GM12878 (cell line): ENCODE measurements around the gene FUT8. TPM values are rescaled to one million over a fixed set of nuclear protein-coding genes. Genes with fewer than 3 reads are reported as not detected.

Experiments
- ATAC-seq: fragments of 200-7000 bp; cut with Tn5 transposase; 3 replicates; pipeline ENCODE4 v1.9.1; 2020; ENCODE audit warnings: mild to moderate bottlenecking, moderate library complexity
- BruUV-seq: library from RNA; stranded (reverse); fragments of 400-500 nt; replicated peaks from 2 replicates; lab custom pipeline; 2021; lab: Mats Ljungman, UMichigan
- CTCF ChIA-PET: fragments of 300-600 bp; sonication (Branson Sonifier 250); formaldehyde crosslinking; extraction: SDS; loops from one replicate; lab custom pipeline; 2021; ENCODE audit warnings: inconsistent platforms; lab: Yijun Ruan, JAX
- POLR2A ChIA-PET: fragments of 350-600 bp; formaldehyde crosslinking; extraction: SDS; loops from one replicate; lab custom pipeline; 2021; ENCODE audit warnings: inconsistent platforms; lab: Charles Lee
- RAD21 ChIA-PET: fragments of 300-600 bp; sonication (Branson Sonifier 250); formaldehyde crosslinking; loops from one replicate; lab custom pipeline; 2023; ENCODE audit warnings: antibody characterized with exemption; ENCODE audit not compliant: unreplicated experiment; lab: Charles Lee
- SMC1A ChIA-PET: fragments of 300-600 bp; sonication (Branson Sonifier 250); formaldehyde crosslinking; loops from one replicate; lab custom pipeline; 2023; ENCODE audit not compliant: unreplicated experiment, uncharacterized antibody; lab: Charles Lee
- DNase-seq: peaks from one replicate; pipeline ENCODE4 v3.0.0-alpha.2; 2011; ENCODE audit warnings: low read depth, low spot score
- FAIRE-seq: peaks from 3 replicates; lab custom pipeline; 2011; peaks lifted over from hg19 to GRCh38; lab: Jason Lieb, UNC
- H2AFZ ChIP-seq: 2 replicates; pipeline ENCODE4 v1.6.0; 2011; ENCODE audit warnings: low read depth, low read length, control low read depth; ENCODE audit not compliant: control insufficient read depth
- H3K27ac ChIP-seq: 2 replicates; pipeline ENCODE4 v1.5.1; 2011; ENCODE audit warnings: control low read depth; ENCODE audit not compliant: control insufficient read depth, insufficient read depth
- H3K27me3 ChIP-seq, 2 experiments: replicated peaks in 1 of 2; 2 replicates each; pipeline versions ENCODE4 v1.6.0 to v1.6.1; 2011; ENCODE audit warnings: low read length in 1 of 2; ENCODE audit not compliant: control insufficient read depth in 2 of 2, insufficient read depth in 2 of 2
- H3K36me3 ChIP-seq, 2 experiments: 2 replicates each; pipeline ENCODE4 v1.5.1; 2011; ENCODE audit warnings: low read length in 1 of 2; ENCODE audit not compliant: control insufficient read depth in 2 of 2, insufficient read depth in 2 of 2
- H3K4me1 ChIP-seq: 2 replicates; pipeline ENCODE4 v1.6.1; 2011; ENCODE audit warnings: mild to moderate bottlenecking, low read length, moderate library complexity, mixed read lengths; ENCODE audit not compliant: control insufficient read depth, insufficient read depth
- H3K4me2 ChIP-seq: 2 replicates; pipeline ENCODE4 v1.6.0; 2011; ENCODE audit warnings: control low read depth; ENCODE audit not compliant: control insufficient read depth, insufficient read depth
- H3K4me3 ChIP-seq: fragments of 200-600 bp; sonication (generic); 2 replicates; pipeline ENCODE4 v1.5.1; 2016
- H3K79me2 ChIP-seq: 2 replicates; pipeline ENCODE4 v1.6.0; 2011; ENCODE audit warnings: low read length; ENCODE audit not compliant: control insufficient read depth, insufficient read depth
- H3K9ac ChIP-seq: 2 replicates; pipeline ENCODE4 v1.8.0; 2011; ENCODE audit warnings: low read length, control low read depth, mixed read lengths; ENCODE audit not compliant: control insufficient read depth, insufficient read depth
- H3K9me3 ChIP-seq: replicated peaks from 3 replicates; pipeline ENCODE4 v1.5.1; 2011; ENCODE audit warnings: mild to moderate bottlenecking, low read length; ENCODE audit not compliant: control insufficient read depth, insufficient read depth
- H4K20me1 ChIP-seq: 2 replicates; pipeline ENCODE4 v1.6.0; 2011; ENCODE audit not compliant: control insufficient read depth, insufficient read depth
- CBX5 ChIP-seq: sonication (generic); IDR thresholded peaks from 2 replicates; pipeline ENCODE4 v1.6.1; 2016; ENCODE audit warnings: low read depth, moderate library complexity, mild to moderate bottlenecking, inconsistent platforms
- CREM ChIP-seq: IDR thresholded peaks from 2 replicates; pipeline ENCODE4 v1.6.1; 2014; ENCODE audit warnings: antibody characterized with exemption, low read depth
- DPF2 ChIP-seq: fragments of 450-650 bp; IDR thresholded peaks from 2 replicates; pipeline ENCODE4 v1.6.1; 2017; ENCODE audit warnings: mild to moderate bottlenecking
- EED ChIP-seq: sonication (generic); IDR thresholded peaks from 2 replicates; pipeline ENCODE4 v1.6.1; 2016; ENCODE audit warnings: antibody characterized with exemption, low read depth
- FOXM1 ChIP-seq: IDR thresholded peaks from 2 replicates; pipeline ENCODE4 v1.6.1; 2012; ENCODE audit warnings: low read depth, mild to moderate bottlenecking, inconsistent platforms, low read length, moderate library complexity
- HDAC6 ChIP-seq: fragments of 200-600 bp; sonication (generic); IDR thresholded peaks from one replicate; pipeline ENCODE4 v1.8.0; 2017; ENCODE audit warnings: antibody characterized with exemption; ENCODE audit not compliant: unreplicated experiment
- JUNB ChIP-seq: IDR thresholded peaks from 2 replicates; pipeline ENCODE4 v1.6.1; 2016; ENCODE audit warnings: antibody characterized with exemption, mild to moderate bottlenecking
- NFIC ChIP-seq: IDR thresholded peaks from 2 replicates; pipeline ENCODE4 v1.6.1; 2012; ENCODE audit warnings: low read depth, mild to moderate bottlenecking, inconsistent platforms, low read length, moderate library complexity
- POLR2A ChIP-seq: IDR thresholded peaks from 2 replicates; pipeline ENCODE4 v1.6.1; 2011; ENCODE audit warnings: low read depth, mild to moderate bottlenecking, low read length
- RUNX3 ChIP-seq: IDR thresholded peaks from 2 replicates; pipeline ENCODE4 v1.6.1; 2012; ENCODE audit warnings: low read length, inconsistent platforms
- SIX5 ChIP-seq: IDR thresholded peaks from 2 replicates; pipeline ENCODE4 v1.6.1; 2011; ENCODE audit warnings: mild to moderate bottlenecking, low read depth, low read length, moderate library complexity; ENCODE audit not compliant: severe bottlenecking
- SRF ChIP-seq, 2 experiments: IDR thresholded peaks; 2 replicates each; pipeline ENCODE4 v1.6.1; 2011; ENCODE audit warnings: low read depth in 2 of 2, low read length in 2 of 2, mild to moderate bottlenecking in 1 of 2, moderate library complexity in 1 of 2
- TAF1 ChIP-seq: IDR thresholded peaks from 2 replicates; pipeline ENCODE4 v1.6.1; 2011; ENCODE audit warnings: mild to moderate bottlenecking, low read depth, low read length, borderline replicate concordance
- ZNF274 ChIP-seq: IDR thresholded peaks from one replicate; pipeline ENCODE4 v1.8.0; 2011; ENCODE audit not compliant: insufficient read length, insufficient read depth
- ZNF384 ChIP-seq: IDR thresholded peaks from 2 replicates; pipeline ENCODE4 v1.6.1; 2012; ENCODE audit warnings: low read depth, mild to moderate bottlenecking, low read length, improper control_type of control experiment, borderline replicate concordance
- WGBS: methylation state at CpG from one replicate; pipeline ENCODE4 v1.1.6; 2016; ENCODE audit warnings: low lambda C conversion rate; ENCODE audit not compliant: insufficient replicate concordance, insufficient coverage; ENCODE audit errors: missing lambda C conversion rate; 5-methylcytosine and 5-hydroxymethylcytosine counted together
- in situ Hi-C: fragments of 300-500 bp; cut with MboI; formaldehyde crosslinking; loops from 9 replicates; pipeline ENCODE4 v1.14.3; 2018; ENCODE audit warnings: mixed read lengths
- intact Hi-C: fragments of 100-400 bp; cut with micrococcal nuclease; formaldehyde crosslinking; loops from one replicate; pipeline ENCODE4 v1.14.2; 2022; ENCODE audit not compliant: unreplicated experiment
- polyA plus RNA-seq, 11 experiments: library from polyadenylated mRNA; depleted of rRNA in 4 of 11; unstranded in 6 of 11; stranded (reverse) in 5 of 11; fragments of >200 nt; fragmentation: Nextera tagmentation in 4 of 11; fragmentation: Illumina TruSeq in 1 of 11; extraction: Ambion mirVana in 4 of 11; extraction: Trizol in 1 of 11; gene quantifications; 1 replicate in 1 of 11; 2 replicates in 10 of 11; pipeline versions ENCODE4 v1.2.1 to v1.2.3, GENCODE V29; 2011 to 2016; ENCODE audit warnings: inconsistent platforms in 2 of 11, missing spikeins in 2 of 11, low read depth in 1 of 11
- total RNA-seq, 4 experiments: library from RNA; depleted of rRNA in 3 of 4; stranded (reverse); fragments of >200 nt in 3 of 4; fragmentation: Illumina TruSeq in 1 of 4; extraction: Trizol in 1 of 4; gene quantifications; 2 replicates each; pipeline versions ENCODE4 v1.2.1 to v1.2.3, GENCODE V29; 2013 to 2021
- TF ChIP-seq, protein P1 (sequence below): IDR thresholded peaks from 2 replicates; pipeline ENCODE4 v1.6.1; 2011; ENCODE audit warnings: low read depth, mild to moderate bottlenecking, low read length, moderate library complexity, borderline replicate concordance; ENCODE audit errors: extremely low read depth
- TF ChIP-seq, protein P2 (sequence below): fragments of 450-650 bp; formaldehyde crosslinking; IDR thresholded peaks from 2 replicates; pipeline ENCODE4 v1.4.0; 2022; ENCODE audit warnings: mild to moderate bottlenecking, moderate library complexity
- TF ChIP-seq, protein P3 (sequence below): fragments of 450-650 bp; IDR thresholded peaks from 2 replicates; pipeline ENCODE4 v1.6.1; 2017; ENCODE audit warnings: mild to moderate bottlenecking, moderate library complexity

FUT8 gene
- total and polyA plus RNA-seq, 10 of the 15 experiments (the other 5 are each of a cell fraction or from before 2014, with no cell fraction given), result 21.3 to 106 (median 66.3) TPM

DNA sequence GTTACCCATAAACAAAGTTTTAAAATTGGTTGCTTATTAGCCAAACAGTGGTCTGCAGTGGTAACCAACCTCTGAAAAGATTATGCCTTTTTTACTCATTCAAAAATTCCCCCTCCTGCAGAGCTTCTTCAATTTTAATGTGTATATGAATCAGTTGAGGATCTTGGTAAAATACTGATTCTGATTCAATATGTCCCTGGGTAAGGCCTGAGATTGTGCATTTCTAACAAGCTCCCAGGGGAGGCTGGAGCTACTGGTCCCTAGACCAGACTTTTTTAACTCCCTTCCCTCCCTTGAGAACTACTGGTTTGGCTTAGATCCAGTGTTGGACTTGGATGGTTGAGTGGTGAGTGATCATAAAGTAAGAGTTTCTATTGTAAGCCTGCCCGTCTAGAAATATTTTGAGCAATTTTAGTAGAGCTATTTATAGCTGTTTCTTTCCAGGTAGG is 90.2 kb downstream of the FUT8 start:
- H3K4me2 ChIP-seq, result 0 out of 2 replicates have a peak overlapping the region, but pooled peaks have one; percentile 34
- WGBS, result 4% methylated on average over 1 of the region's 1 CpG
- peaks cover 72% of the 10 kb centered on the region for H3K79me2 ChIP-seq
- H3K4me1 ChIP-seq, result peaks cover 21% of the 10 kb centered on the region; the same call in 1 of the 2 replicates
- POLR2A ChIA-PET, result interaction anchor here (0.6 to 1.7 kb wide), 4 partner anchors 10 to 135 kb away, joined by 3 to 6 read pairs (median 4); no protein-coding TSS in a partner anchor
- H3K27ac ChIP-seq, result peak overlapping the region; percentile 65
- H2AFZ ChIP-seq, result no peak overlapping the region
- CTCF ChIA-PET, result interaction anchor here (1.0 to 8.1 kb wide), 7 partner anchors 13 to 322 kb away, joined by 3 to 106 read pairs (median 9); no protein-coding TSS in a partner anchor
- no peaks in the 10 kb centered on the region for H3K36me3 ChIP-seq
- H3K4me3 ChIP-seq, result no peak overlapping the region
- no peak overlapping the region for H3K9ac ChIP-seq
- SMC1A ChIA-PET, result interaction anchor here (1.0 to 7.5 kb wide), 13 partner anchors 11 to 86 kb away, joined by 3 to 85 read pairs (median 6); partner anchors contain the start of gene FUT8
- no TSS peak for BruUV-seq
- RAD21 ChIA-PET, result interaction anchor here (0.9 to 6.2 kb wide), 11 partner anchors 15 to 296 kb away, joined by 3 to 82 read pairs (median 5); no protein-coding TSS in a partner anchor
- intact Hi-C loops, result loop anchor here (2.0 to 5.0 kb wide), 2 partner anchors 40 to 88 kb away; no protein-coding TSS in a partner anchor
- in situ Hi-C loops, result no loop called here
- peak; percentile 79 for ATAC-seq
- H4K20me1 ChIP-seq, result 0 out of 2 replicates have a peak, but pooled peaks cover 2% of the 10 kb centered on the region
- no peaks in the 10 kb centered on the region; the same call in 2 of the 3 replicates for H3K9me3 ChIP-seq
- peak; percentile 62 for DNase-seq
- H3K27me3 ChIP-seq, result no peaks in the 10 kb centered on the region
- peak; percentile 27 for FAIRE-seq
- no peak for TF ChIP-seq TAF1
- no peak for TF ChIP-seq ZNF274
- TF ChIP-seq SRF (IDR thresholded peaks at IDR 0.05; ENCODE audit: low read depth in 2 of 2, low read length in 2 of 2), result no peak
- peak; percentile 30; the same call in 1 of the 2 replicates for TF ChIP-seq FOXM1
- TF ChIP-seq SIX5, result no peak
- TF ChIP-seq, protein P1, sequence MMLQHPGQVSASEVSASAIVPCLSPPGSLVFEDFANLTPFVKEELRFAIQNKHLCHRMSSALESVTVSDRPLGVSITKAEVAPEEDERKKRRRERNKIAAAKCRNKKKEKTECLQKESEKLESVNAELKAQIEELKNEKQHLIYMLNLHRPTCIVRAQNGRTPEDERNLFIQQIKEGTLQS, result no peak
- no peak for TF ChIP-seq CBX5
- no peak for TF ChIP-seq ZNF384
- TF ChIP-seq POLR2A, result no peak
- peak; percentile 82 for TF ChIP-seq DPF2
- peak; percentile 71; the same call in 1 of the 2 replicates for TF ChIP-seq NFIC
- peak; percentile 44; the same call in 1 of the 2 replicates for TF ChIP-seq CREM
- TF ChIP-seq HDAC6, result no peak
- TF ChIP-seq EED, result peak; percentile 66
- TF ChIP-seq JUNB, result peak; percentile 89
- peak; percentile 74; the same call in 1 of the 2 replicates for TF ChIP-seq RUNX3
- TF ChIP-seq, protein P2, sequence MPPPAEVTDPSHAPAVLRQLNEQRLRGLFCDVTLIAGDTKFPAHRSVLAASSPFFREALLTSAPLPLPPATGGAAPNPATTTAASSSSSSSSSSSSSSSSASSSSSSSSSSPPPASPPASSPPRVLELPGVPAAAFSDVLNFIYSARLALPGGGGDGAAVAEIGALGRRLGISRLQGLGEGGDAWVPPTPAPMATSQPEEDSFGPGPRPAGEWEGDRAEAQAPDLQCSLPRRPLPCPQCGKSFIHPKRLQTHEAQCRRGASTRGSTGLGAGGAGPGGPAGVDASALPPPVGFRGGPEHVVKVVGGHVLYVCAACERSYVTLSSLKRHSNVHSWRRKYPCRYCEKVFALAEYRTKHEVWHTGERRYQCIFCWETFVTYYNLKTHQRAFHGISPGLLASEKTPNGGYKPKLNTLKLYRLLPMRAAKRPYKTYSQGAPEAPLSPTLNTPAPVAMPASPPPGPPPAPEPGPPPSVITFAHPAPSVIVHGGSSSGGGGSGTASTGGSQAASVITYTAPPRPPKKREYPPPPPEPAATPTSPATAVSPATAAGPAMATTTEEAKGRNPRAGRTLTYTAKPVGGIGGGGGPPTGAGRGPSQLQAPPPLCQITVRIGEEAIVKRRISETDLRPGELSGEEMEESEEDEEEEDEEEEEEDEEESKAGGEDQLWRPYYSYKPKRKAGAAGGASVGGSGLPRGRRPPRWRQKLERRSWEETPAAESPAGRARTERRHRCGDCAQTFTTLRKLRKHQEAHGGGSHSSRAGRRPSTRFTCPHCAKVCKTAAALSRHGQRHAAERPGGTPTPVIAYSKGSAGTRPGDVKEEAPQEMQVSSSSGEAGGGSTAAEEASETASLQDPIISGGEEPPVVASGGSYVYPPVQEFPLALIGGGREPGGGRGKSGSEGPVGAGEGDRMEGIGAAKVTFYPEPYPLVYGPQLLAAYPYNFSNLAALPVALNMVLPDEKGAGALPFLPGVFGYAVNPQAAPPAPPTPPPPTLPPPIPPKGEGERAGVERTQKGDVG (CRISPR knock-in tag), result no peak
- TF ChIP-seq, protein P3, sequence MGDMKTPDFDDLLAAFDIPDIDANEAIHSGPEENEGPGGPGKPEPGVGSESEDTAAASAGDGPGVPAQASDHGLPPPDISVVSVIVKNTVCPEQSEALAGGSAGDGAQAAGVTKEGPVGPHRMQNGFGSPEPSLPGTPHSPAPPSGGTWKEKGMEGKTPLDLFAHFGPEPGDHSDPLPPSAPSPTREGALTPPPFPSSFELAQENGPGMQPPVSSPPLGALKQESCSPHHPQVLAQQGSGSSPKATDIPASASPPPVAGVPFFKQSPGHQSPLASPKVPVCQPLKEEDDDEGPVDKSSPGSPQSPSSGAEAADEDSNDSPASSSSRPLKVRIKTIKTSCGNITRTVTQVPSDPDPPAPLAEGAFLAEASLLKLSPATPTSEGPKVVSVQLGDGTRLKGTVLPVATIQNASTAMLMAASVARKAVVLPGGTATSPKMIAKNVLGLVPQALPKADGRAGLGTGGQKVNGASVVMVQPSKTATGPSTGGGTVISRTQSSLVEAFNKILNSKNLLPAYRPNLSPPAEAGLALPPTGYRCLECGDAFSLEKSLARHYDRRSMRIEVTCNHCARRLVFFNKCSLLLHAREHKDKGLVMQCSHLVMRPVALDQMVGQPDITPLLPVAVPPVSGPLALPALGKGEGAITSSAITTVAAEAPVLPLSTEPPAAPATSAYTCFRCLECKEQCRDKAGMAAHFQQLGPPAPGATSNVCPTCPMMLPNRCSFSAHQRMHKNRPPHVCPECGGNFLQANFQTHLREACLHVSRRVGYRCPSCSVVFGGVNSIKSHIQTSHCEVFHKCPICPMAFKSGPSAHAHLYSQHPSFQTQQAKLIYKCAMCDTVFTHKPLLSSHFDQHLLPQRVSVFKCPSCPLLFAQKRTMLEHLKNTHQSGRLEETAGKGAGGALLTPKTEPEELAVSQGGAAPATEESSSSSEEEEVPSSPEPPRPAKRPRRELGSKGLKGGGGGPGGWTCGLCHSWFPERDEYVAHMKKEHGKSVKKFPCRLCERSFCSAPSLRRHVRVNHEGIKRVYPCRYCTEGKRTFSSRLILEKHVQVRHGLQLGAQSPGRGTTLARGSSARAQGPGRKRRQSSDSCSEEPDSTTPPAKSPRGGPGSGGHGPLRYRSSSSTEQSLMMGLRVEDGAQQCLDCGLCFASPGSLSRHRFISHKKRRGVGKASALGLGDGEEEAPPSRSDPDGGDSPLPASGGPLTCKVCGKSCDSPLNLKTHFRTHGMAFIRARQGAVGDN, result no peak
